Mesendoderm (in vitro differentiated cells): ENCODE results near the gene UPB1.

Source experiments
- DNase-seq: peaks from one replicate; pipeline ENCODE4 v3.0.0; 2013
- H2AK5ac ChIP-seq: 2 replicates; pipeline ENCODE4 v1.6.1; 2013; ENCODE audit warnings: low read length, inconsistent platforms
- H2BK120ac ChIP-seq: 2 replicates; pipeline ENCODE4 v1.6.1; 2013; ENCODE audit warnings: low read depth, mild to moderate bottlenecking, low read length, moderate library complexity, mixed read lengths
- H2BK15ac ChIP-seq: replicated peaks from 2 replicates; pipeline ENCODE4 v1.6.1; 2013; ENCODE audit warnings: low read depth, mild to moderate bottlenecking, moderate library complexity
- H2BK5ac ChIP-seq: 2 replicates; pipeline ENCODE4 v1.6.1; 2013; ENCODE audit warnings: low read length, inconsistent platforms
- H3K18ac ChIP-seq: 2 replicates; pipeline ENCODE4 v1.6.1; 2013; ENCODE audit warnings: mild to moderate bottlenecking, low read length, mixed read lengths
- H3K23ac ChIP-seq: one replicate; pipeline ENCODE4 v1.6.1; 2013; ENCODE audit warnings: low read length
- H3K27ac ChIP-seq: 2 replicates; pipeline ENCODE4 v1.5.1; 2013; ENCODE audit warnings: low read depth, mild to moderate bottlenecking, inconsistent platforms, low read length, moderate library complexity
- H3K27me3 ChIP-seq: 2 replicates; pipeline ENCODE4 v1.6.1; 2013; ENCODE audit warnings: low read length, control low read depth, mild to moderate bottlenecking, inconsistent platforms; ENCODE audit not compliant: insufficient read depth, poor library complexity
- H3K36me3 ChIP-seq: 2 replicates; pipeline ENCODE4 v1.6.1; 2013; ENCODE audit warnings: low read length, inconsistent platforms; ENCODE audit not compliant: control insufficient read depth, insufficient read depth
- H3K4ac ChIP-seq: one replicate; pipeline ENCODE4 v1.6.1; 2013; ENCODE audit warnings: low read depth, mild to moderate bottlenecking, low read length, moderate library complexity
- H3K4me1 ChIP-seq: 2 replicates; pipeline ENCODE4 v1.6.1; 2013; ENCODE audit warnings: low read depth, low read length, inconsistent platforms; ENCODE audit not compliant: control insufficient read depth
- H3K4me2 ChIP-seq: 2 replicates; pipeline ENCODE4 v1.6.1; 2013; ENCODE audit warnings: low read length
- H3K4me3 ChIP-seq: 2 replicates; pipeline ENCODE4 v1.5.1; 2013; ENCODE audit warnings: mild to moderate bottlenecking, low read length
- H3K56ac ChIP-seq: one replicate; pipeline ENCODE4 v1.6.1; 2013; ENCODE audit warnings: low read length
- H3K79me1 ChIP-seq: 2 replicates; pipeline ENCODE4 v1.6.1; 2013; ENCODE audit warnings: low read length, inconsistent platforms
- H3K79me2 ChIP-seq: 2 replicates; pipeline ENCODE4 v1.6.1; 2013; ENCODE audit warnings: mild to moderate bottlenecking, low read length; ENCODE audit not compliant: control insufficient read depth, insufficient read depth
- H3K9ac ChIP-seq: 2 replicates; pipeline ENCODE4 v1.6.1; 2013; ENCODE audit warnings: low read length, inconsistent platforms
- H4K5ac ChIP-seq: one replicate; pipeline ENCODE4 v1.6.1; 2013; ENCODE audit warnings: low read length
- H4K8ac ChIP-seq: one replicate; pipeline ENCODE4 v1.6.1; 2013; ENCODE audit warnings: low read depth, mild to moderate bottlenecking, control low read depth, low read length, moderate library complexity
- WGBS: extraction: QIAGEN DNeasy Blood & Tissue Kit; methylation state at CpG from one replicate; pipeline ENCODE4 v1.1.7; 2013; ENCODE audit warnings: low lambda C conversion rate, missing lambda C conversion rate; ENCODE audit not compliant: insufficient coverage; ENCODE audit errors: extremely low coverage; 5-methylcytosine and 5-hydroxymethylcytosine counted together

UPB1 gene

GRCh38 chr22:24467340-24467739 is 27.8 kb upstream of the UPB1 start:
- no peak for DNase-seq
- Histone ChIP-seq H3K27me3 (no peaks in the 10 kb centered on the region), H3K18ac (no peak overlapping the region), H3K4me1 (peaks cover 6% of the 10 kb centered on the region), H2BK15ac (no peak overlapping the region), H3K4me3 (no peak overlapping the region), H2AK5ac (no peak overlapping the region), H2BK5ac (no peak overlapping the region), H3K23ac (peak overlapping the region; percentile 15), H2BK120ac (no peak overlapping the region), H4K5ac (no peak overlapping the region), H3K79me1 (no peaks in the 10 kb centered on the region), H3K56ac (no peak overlapping the region), H4K8ac (no peak overlapping the region), H3K36me3 (no peaks in the 10 kb centered on the region), H3K79me2 (no peaks in the 10 kb centered on the region), H3K4ac (no peak overlapping the region), H3K27ac (no peak overlapping the region), H3K4me2 (no peak overlapping the region), H3K9ac (no peak overlapping the region)
- WGBS = no CpG with 5 or more reads among the region's 2 CpGs

GRCh38 chr22:24471570-24471969 is 23.6 kb upstream of the UPB1 start:
- no peak overlapping the region for H3K56ac ChIP-seq
- H3K79me2 ChIP-seq = no peaks in the 10 kb centered on the region
- H2BK5ac ChIP-seq = no peak overlapping the region
- no peak overlapping the region for H4K5ac ChIP-seq
- H2AK5ac ChIP-seq = no peak overlapping the region
- no peak overlapping the region for H4K8ac ChIP-seq
- no peak overlapping the region for H3K4me2 ChIP-seq
- no peak overlapping the region for H2BK15ac ChIP-seq
- H3K4me1 ChIP-seq = peaks cover 1% of the 10 kb centered on the region
- no peak overlapping the region for H2BK120ac ChIP-seq
- WGBS = no CpG with 5 or more reads among the region's 4 CpGs
- no peaks in the 10 kb centered on the region for H3K79me1 ChIP-seq
- H3K27me3 ChIP-seq = no peaks in the 10 kb centered on the region
- H3K36me3 ChIP-seq = no peaks in the 10 kb centered on the region
- H3K23ac ChIP-seq = no peak overlapping the region
- H3K4ac ChIP-seq = no peak overlapping the region
- H3K18ac ChIP-seq = no peak overlapping the region
- DNase-seq = no peak
- H3K4me3 ChIP-seq = no peak overlapping the region
- H3K9ac ChIP-seq = no peak overlapping the region
- H3K27ac ChIP-seq = no peak overlapping the region

- no peaks in the 10 kb centered on the region for H3K4me1 ChIP-seq
- H2BK15ac ChIP-seq = peak overlapping the region; percentile 67
- H3K9ac ChIP-seq = no peak overlapping the region
- H4K8ac ChIP-seq = no peak overlapping the region
- H3K27ac ChIP-seq = no peak overlapping the region
- H4K5ac ChIP-seq = no peak overlapping the region
- H2BK120ac ChIP-seq = no peak overlapping the region
- no peak for DNase-seq
- no peaks in the 10 kb centered on the region for H3K79me2 ChIP-seq
- H3K27me3 ChIP-seq = no peaks in the 10 kb centered on the region
- no peak overlapping the region for H3K56ac ChIP-seq
- H3K23ac ChIP-seq = no peak overlapping the region
- H3K4ac ChIP-seq = no peak overlapping the region
- H2BK5ac ChIP-seq = no peak overlapping the region
- no peak overlapping the region for H3K4me2 ChIP-seq
- no peak overlapping the region for H3K4me3 ChIP-seq
- H3K18ac ChIP-seq = no peak overlapping the region
- H3K79me1 ChIP-seq = no peaks in the 10 kb centered on the region
- H3K36me3 ChIP-seq = no peaks in the 10 kb centered on the region
- H2AK5ac ChIP-seq = no peak overlapping the region
These were observed 21.8 kb upstream of the UPB1 start for GRCh38 chr22:24473284-24473683.

DNA sequence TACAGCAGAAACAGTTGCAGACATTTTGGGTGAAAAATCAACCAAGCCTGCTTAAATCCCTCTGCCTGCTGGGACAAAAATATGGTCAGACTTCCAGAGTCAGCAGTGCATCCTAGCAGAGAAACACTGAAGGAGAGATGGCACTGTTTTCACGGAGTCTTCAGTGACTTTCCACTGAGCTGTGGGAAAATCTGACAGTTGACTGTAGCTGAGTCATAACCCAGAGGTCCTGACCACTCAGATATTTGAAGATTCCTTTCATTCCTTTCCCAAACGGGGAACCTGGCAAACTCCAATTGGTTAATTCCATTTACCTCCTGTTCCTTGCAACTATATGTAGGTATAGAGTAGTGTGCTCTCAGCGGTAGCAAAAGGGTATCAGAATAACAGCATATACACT is 20.9 kb upstream of the UPB1 start:
- no peak overlapping the region for H3K27ac ChIP-seq

DNA sequence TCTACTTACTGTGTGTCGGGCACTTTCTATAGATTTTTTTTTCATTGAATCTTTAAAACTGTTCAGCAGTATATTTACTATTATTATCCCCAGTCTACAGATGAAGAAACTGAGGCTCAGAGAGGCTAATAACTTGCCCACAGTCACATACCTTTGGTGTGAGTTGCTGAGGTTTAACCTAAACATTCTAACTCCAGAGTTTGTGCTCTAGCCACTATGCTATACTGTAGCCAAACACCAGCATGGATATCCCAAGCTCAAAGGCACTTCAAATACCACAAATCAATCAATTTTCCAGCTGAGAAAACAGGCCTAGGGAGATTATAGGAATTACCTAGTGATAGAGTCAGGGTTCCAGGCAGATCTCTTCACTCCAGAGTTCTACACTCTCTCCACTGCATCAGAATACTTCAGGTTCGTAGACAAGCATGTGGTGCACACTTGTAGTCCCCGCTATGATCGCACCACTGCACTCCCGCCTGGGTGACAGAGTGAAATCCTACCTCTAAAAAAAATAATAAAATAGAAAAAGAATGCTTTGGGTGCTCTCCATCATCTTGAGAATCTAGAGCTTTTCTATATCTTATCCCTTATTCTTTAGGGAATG is 20.4 kb upstream of the UPB1 start:
- no peak overlapping the region for H3K4me3 ChIP-seq
- no peak overlapping the region for H3K56ac ChIP-seq
- no peaks in the 10 kb centered on the region for H3K36me3 ChIP-seq
- no peak for DNase-seq
- H3K23ac ChIP-seq = no peak overlapping the region
- H3K18ac ChIP-seq = no peak overlapping the region
- H3K9ac ChIP-seq = no peak overlapping the region
- H2BK120ac ChIP-seq = no peak overlapping the region
- H3K4me1 ChIP-seq = no peaks in the 10 kb centered on the region
- no peaks in the 10 kb centered on the region for H3K27me3 ChIP-seq
- WGBS = no CpG with 5 or more reads among the region's 5 CpGs
- no peak overlapping the region for H2BK5ac ChIP-seq
- H2AK5ac ChIP-seq = no peak overlapping the region
- no peak overlapping the region for H2BK15ac ChIP-seq
- no peak overlapping the region for H4K8ac ChIP-seq
- H3K79me2 ChIP-seq = no peaks in the 10 kb centered on the region
- no peak overlapping the region for H3K4me2 ChIP-seq
- no peak overlapping the region for H3K4ac ChIP-seq
- H4K5ac ChIP-seq = no peak overlapping the region
- H3K79me1 ChIP-seq = no peaks in the 10 kb centered on the region
- H3K27ac ChIP-seq = no peak overlapping the region

More for the DNA sequence above, 20.9 kb upstream of the UPB1 start:
- Histone ChIP-seq H4K8ac (no peak overlapping the region), H3K36me3 (no peaks in the 10 kb centered on the region), H2BK15ac (peak overlapping the region; percentile 9), H3K4me3 (no peak overlapping the region), H4K5ac (no peak overlapping the region), H3K18ac (no peak overlapping the region), H3K4ac (no peak overlapping the region), H3K4me2 (no peak overlapping the region), H3K23ac (no peak overlapping the region), H3K9ac (no peak overlapping the region), H3K27me3 (no peaks in the 10 kb centered on the region), H3K79me1 (no peaks in the 10 kb centered on the region), H3K56ac (peak overlapping the region; percentile 34), H2BK5ac (no peak overlapping the region), H3K4me1 (no peaks in the 10 kb centered on the region), H2AK5ac (no peak overlapping the region), H3K79me2 (no peaks in the 10 kb centered on the region), H2BK120ac (no peak overlapping the region)
- peak; percentile 87 for DNase-seq
- WGBS = no CpG with 5 or more reads among the region's 3 CpGs

- no peak overlapping the region for H3K27ac ChIP-seq
- no peaks in the 10 kb centered on the region for H3K79me1 ChIP-seq
- no peaks in the 10 kb centered on the region for H3K79me2 ChIP-seq
- no peak overlapping the region for H3K18ac ChIP-seq
- no CpG with 5 or more reads among the region's 1 CpG for WGBS
- no peaks in the 10 kb centered on the region for H3K4me1 ChIP-seq
- no peak for DNase-seq
- no peak overlapping the region for H3K4me3 ChIP-seq
- no peaks in the 10 kb centered on the region for H3K27me3 ChIP-seq
- H4K8ac ChIP-seq = no peak overlapping the region
- H2BK120ac ChIP-seq = no peak overlapping the region
- no peak overlapping the region for H2AK5ac ChIP-seq
- no peak overlapping the region for H2BK15ac ChIP-seq
- H3K23ac ChIP-seq = no peak overlapping the region
- no peak overlapping the region for H3K4me2 ChIP-seq
- no peak overlapping the region for H3K4ac ChIP-seq
- no peak overlapping the region for H3K56ac ChIP-seq
- no peaks in the 10 kb centered on the region for H3K36me3 ChIP-seq
- H3K9ac ChIP-seq = no peak overlapping the region
- H4K5ac ChIP-seq = no peak overlapping the region
- H2BK5ac ChIP-seq = no peak overlapping the region
These were observed 13.5 kb upstream of the UPB1 start for GRCh38 chr22:24481641-24482040.
